Measurements from ENCODE around the gene UROC1. TPM values are rescaled to one million over a fixed set of nuclear protein-coding genes. Genes with fewer than 3 reads are reported as not detected.

UROC1 gene
- total and polyA plus RNA-seq, 2 of the 13 experiments (the other 11 are each of a cell fraction or from before 2014, with no cell fraction given) = 0.71 to 1.3 TPM

DNA sequence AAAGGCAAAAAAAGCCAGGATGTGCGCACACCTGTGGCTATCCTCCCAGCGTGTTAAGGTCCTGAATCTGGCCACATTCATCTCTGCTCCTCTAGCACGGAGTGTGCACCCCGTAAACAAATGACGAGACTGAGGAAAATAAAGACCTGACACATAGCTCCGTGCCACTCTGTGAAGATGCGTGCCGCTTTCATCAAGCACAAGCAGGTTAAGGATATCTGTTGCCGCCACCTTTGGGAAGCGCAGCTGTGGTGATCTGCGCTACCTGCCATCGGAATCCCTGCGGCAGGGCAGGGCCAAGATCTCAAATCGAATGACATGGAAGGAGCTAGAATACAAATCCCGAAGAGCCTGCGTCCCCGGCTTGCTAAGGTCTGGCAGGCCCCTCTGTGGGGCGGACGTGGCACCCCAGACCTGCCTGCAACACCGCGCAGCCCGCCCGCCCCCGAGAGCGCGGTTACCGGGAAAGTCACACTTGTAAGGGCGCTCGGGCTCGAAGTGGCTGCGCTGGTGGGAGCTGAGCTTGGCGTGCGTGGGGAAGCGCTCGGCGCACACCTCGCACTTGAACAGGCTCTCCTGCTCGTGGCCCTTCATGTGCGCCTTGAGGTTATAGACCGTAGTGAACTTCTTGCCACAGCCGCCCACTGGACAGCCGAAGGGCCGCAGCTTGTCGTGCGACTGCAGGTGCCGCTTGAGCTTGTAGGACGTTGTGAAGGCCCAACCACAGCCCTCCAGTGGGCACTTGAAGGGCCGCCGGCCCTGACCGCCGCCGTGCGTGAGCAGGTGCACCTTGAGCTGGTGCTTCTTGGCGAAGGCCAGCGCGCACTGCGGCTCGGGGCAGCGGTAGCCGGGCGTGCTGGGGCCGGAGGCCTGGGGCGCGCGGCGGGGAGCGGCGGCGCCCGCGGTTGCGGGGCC, 42.8 kb downstream of the UROC1 start (continued):
- TF ChIP-seq, protein P1, sequence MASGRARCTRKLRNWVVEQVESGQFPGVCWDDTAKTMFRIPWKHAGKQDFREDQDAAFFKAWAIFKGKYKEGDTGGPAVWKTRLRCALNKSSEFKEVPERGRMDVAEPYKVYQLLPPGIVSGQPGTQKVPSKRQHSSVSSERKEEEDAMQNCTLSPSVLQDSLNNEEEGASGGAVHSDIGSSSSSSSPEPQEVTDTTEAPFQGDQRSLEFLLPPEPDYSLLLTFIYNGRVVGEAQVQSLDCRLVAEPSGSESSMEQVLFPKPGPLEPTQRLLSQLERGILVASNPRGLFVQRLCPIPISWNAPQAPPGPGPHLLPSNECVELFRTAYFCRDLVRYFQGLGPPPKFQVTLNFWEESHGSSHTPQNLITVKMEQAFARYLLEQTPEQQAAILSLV (CRISPR knock-in tag; IDR thresholded peaks at IDR 0.05; ENCODE audit: borderline replicate concordance) = 0 out of 2 replicates have a peak, but pooled peaks have one; percentile 34
- TF ChIP-seq SMYD3 (CRISPR knock-in tag; IDR thresholded peaks at IDR 0.05) (no peak), ZNF546 (CRISPR knock-in tag; conservative IDR thresholded peaks at IDR 0.05) (0 out of 2 replicates have a peak, but pooled peaks have one; percentile 39), YEATS4 (CRISPR knock-in tag; IDR thresholded peaks at IDR 0.05; ENCODE audit: borderline replicate concordance) (peak; percentile 52; the same call in 1 of the 2 replicates), MYNN (CRISPR knock-in tag; IDR thresholded peaks at IDR 0.05; ENCODE audit: low read depth) (no peak), ZSCAN9 (CRISPR knock-in tag; IDR thresholded peaks at IDR 0.05; ENCODE audit: borderline replicate concordance) (no peak), TP53 (CRISPR knock-in tag; conservative IDR thresholded peaks at IDR 0.05) (no peak), ZNF780A (CRISPR knock-in tag; IDR thresholded peaks at IDR 0.05) (no peak), ZNF75D (CRISPR knock-in tag; IDR thresholded peaks at IDR 0.05; ENCODE audit: borderline replicate concordance) (no peak), ZNF224 (CRISPR knock-in tag; IDR thresholded peaks at IDR 0.05) (no peak), ONECUT2 (CRISPR knock-in tag; IDR thresholded peaks at IDR 0.05) (no peak), SMAD3 (CRISPR knock-in tag; IDR thresholded peaks at IDR 0.05) (no peak), SATB2 (CRISPR knock-in tag; IDR thresholded peaks at IDR 0.05) (no peak), NCOA2 (CRISPR knock-in tag; IDR thresholded peaks at IDR 0.05) (no peak), RFXANK (CRISPR knock-in tag; IDR thresholded peaks at IDR 0.05) (no peak), ZNF570 (CRISPR knock-in tag; IDR thresholded peaks at IDR 0.05; ENCODE audit: borderline replicate concordance) (no peak), KDM1A (CRISPR knock-in tag; IDR thresholded peaks at IDR 0.05) (no peak), EEA1 (CRISPR knock-in tag; IDR thresholded peaks at IDR 0.05; ENCODE audit: borderline replicate concordance) (no peak)
- TF ChIP-seq, protein P2, sequence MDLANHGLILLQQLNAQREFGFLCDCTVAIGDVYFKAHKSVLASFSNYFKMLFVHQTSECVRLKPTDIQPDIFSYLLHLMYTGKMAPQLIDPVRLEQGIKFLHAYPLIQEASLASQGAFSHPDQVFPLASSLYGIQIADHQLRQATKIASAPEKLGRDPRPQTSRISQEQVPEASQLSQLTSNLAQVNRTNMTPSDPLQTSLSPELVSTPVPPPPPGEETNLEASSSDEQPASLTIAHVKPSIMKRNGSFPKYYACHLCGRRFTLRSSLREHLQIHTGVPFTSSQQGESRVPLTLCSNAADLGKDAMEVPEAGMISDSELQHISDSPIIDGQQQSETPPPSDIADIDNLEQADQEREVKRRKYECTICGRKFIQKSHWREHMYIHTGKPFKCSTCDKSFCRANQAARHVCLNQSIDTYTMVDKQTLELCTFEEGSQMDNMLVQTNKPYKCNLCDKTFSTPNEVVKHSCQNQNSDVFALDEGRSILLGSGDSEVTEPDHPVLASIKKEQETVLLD (CRISPR knock-in tag; IDR thresholded peaks at IDR 0.05; ENCODE audit: low read depth) = no peak
- TF ChIP-seq, protein P3, sequence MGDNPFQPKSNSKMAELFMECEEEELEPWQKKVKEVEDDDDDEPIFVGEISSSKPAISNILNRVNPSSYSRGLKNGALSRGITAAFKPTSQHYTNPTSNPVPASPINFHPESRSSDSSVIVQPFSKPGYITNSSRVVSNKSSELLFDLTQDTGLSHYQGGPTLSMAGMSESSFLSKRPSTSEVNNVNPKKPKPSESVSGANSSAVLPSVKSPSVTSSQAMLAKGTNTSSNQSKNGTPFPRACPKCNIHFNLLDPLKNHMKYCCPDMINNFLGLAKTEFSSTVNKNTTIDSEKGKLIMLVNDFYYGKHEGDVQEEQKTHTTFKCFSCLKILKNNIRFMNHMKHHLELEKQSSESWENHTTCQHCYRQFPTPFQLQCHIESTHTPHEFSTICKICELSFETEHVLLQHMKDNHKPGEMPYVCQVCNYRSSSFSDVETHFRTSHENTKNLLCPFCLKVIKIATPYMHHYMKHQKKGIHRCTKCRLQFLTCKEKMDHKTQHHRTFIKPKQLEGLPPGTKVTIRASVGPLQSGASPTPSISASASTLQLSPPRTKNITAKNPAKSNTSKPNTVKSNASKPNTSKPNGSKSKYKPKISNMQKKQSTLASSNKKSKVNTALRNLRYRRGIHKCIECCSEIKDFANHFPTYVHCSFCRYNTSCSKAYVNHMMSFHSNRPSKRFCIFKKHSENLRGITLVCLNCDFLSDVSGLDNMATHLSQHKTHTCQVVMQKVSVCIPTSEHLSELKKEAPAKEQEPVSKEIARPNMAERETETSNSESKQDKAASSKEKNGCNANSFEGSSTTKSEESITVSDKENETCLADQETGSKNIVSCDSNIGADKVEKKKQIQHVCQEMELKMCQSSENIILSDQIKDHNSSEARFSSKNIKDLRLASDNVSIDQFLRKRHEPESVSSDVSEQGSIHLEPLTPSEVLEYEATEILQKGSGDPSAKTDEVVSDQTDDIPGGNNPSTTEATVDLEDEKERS (CRISPR knock-in tag; IDR thresholded peaks at IDR 0.05) = no peak
- TF ChIP-seq, protein P4, sequence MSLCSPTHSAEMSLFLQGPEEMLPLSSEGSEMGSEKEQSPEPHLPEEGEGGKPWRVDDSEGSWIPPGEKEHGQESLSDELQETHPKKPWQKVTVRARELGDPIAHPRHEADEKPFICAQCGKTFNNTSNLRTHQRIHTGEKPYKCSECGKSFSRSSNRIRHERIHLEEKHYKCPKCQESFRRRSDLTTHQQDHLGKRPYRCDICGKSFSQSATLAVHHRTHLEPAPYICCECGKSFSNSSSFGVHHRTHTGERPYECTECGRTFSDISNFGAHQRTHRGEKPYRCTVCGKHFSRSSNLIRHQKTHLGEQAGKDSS (CRISPR knock-in tag; IDR thresholded peaks at IDR 0.05; ENCODE audit: borderline replicate concordance, low read depth) = no peak
- TF ChIP-seq, protein P5, sequence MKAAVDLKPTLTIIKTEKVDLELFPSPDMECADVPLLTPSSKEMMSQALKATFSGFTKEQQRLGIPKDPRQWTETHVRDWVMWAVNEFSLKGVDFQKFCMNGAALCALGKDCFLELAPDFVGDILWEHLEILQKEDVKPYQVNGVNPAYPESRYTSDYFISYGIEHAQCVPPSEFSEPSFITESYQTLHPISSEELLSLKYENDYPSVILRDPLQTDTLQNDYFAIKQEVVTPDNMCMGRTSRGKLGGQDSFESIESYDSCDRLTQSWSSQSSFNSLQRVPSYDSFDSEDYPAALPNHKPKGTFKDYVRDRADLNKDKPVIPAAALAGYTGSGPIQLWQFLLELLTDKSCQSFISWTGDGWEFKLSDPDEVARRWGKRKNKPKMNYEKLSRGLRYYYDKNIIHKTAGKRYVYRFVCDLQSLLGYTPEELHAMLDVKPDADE (CRISPR knock-in tag; IDR thresholded peaks at IDR 0.05) = peak; percentile 51; the same call in 1 of the 2 replicates
